ENCODE measurements around the gene ABCA4. TPM values are rescaled to one million over a fixed set of nuclear protein-coding genes. Genes with fewer than 3 reads are reported as not detected.

Gene ABCA4
- total RNA-seq, 4 donors from 2014 or later = 2.1 to 7.5 (median 5.0) TPM

- Histone ChIP-seq H3K4me3 (no peak overlapping the region), H3K4me1 (no peaks in the 10 kb centered on the region), H3K9me3 (no peaks in the 10 kb centered on the region), H3K36me3 (no peaks in the 10 kb centered on the region), H3K27ac (no peak overlapping the region), H3K27me3 (no peaks in the 10 kb centered on the region)
- TF ChIP-seq CTCF (IDR thresholded peaks at IDR 0.05) = no peak
- TF ChIP-seq POLR2A (IDR thresholded peaks at IDR 0.05) = no peak
- DNase-seq = no peak
Measured at GRCh38 chr1:94118013-94118412, 2.9 kb downstream of the ABCA4 start.

GRCh38 chr1:94117259-94117851 is 3.6 kb downstream of the ABCA4 start:
- Histone ChIP-seq H3K9me3 (no peaks in the 10 kb centered on the region), H3K27me3 (no peaks in the 10 kb centered on the region), H3K27ac (no peak overlapping the region), H3K36me3 (no peaks in the 10 kb centered on the region), H3K4me3 (no peak overlapping the region), H3K4me1 (no peaks in the 10 kb centered on the region)
- DNase-seq = no peak
- no peak for TF ChIP-seq CTCF (IDR thresholded peaks at IDR 0.05)
- TF ChIP-seq POLR2A (IDR thresholded peaks at IDR 0.05) = no peak

GRCh38 chr1:94115900-94116436 is 5.0 kb downstream of the ABCA4 start:
- no peak overlapping the region for H3K4me3 ChIP-seq
- H3K4me1 ChIP-seq = no peaks in the 10 kb centered on the region
- no peaks in the 10 kb centered on the region for H3K36me3 ChIP-seq
- no peak overlapping the region for H3K27ac ChIP-seq
- DNase-seq = no peak
- H3K27me3 ChIP-seq = no peaks in the 10 kb centered on the region
- TF ChIP-seq CTCF (IDR thresholded peaks at IDR 0.05) = no peak
- TF ChIP-seq POLR2A (IDR thresholded peaks at IDR 0.05) = no peak
- no peaks in the 10 kb centered on the region for H3K9me3 ChIP-seq

- H3K4me1 ChIP-seq = no peaks in the 10 kb centered on the region
- DNase-seq = no peak
- no peak overlapping the region for H3K27ac ChIP-seq
- H3K4me3 ChIP-seq = no peak overlapping the region
- H3K36me3 ChIP-seq = no peaks in the 10 kb centered on the region
- H3K9me3 ChIP-seq = no peaks in the 10 kb centered on the region
- TF ChIP-seq POLR2A (IDR thresholded peaks at IDR 0.05) (no peak), CTCF (IDR thresholded peaks at IDR 0.05) (no peak)
- no peaks in the 10 kb centered on the region for H3K27me3 ChIP-seq
Measured at GRCh38 chr1:94115254-94115899, 5.6 kb downstream of the ABCA4 start.

GRCh38 chr1:94113589-94114226 is 7.2 kb downstream of the ABCA4 start:
- Histone ChIP-seq H3K4me1 (no peaks in the 10 kb centered on the region), H3K27ac (no peak overlapping the region), H3K27me3 (no peaks in the 10 kb centered on the region), H3K4me3 (no peak overlapping the region), H3K36me3 (no peaks in the 10 kb centered on the region), H3K9me3 (no peaks in the 10 kb centered on the region)
- TF ChIP-seq POLR2A (IDR thresholded peaks at IDR 0.05) = no peak
- no peak for TF ChIP-seq CTCF (IDR thresholded peaks at IDR 0.05)
- no peak for DNase-seq

Data from Peyer's patch (tissue), 4 donors.